GM18517 (cell line): ENCODE measurements around the gene MCEE.
"Not testable (repeated sequence)": the region's sequence is repeated elsewhere in the genome, so short reads cannot be mapped to it uniquely, and the experiment has no call there.

Source experiments
- ATAC-seq: cut with Tn5 transposase; IDR thresholded peaks from one replicate; pipeline ENCODE4 v1.9.1; 2021; ENCODE audit warnings: mild to moderate bottlenecking, moderate library complexity; ENCODE audit not compliant: unreplicated experiment

MCEE gene

GRCh38 chr2:71129114-71129901 lies 721 bp downstream of the MCEE start:
- peak; percentile 3 for ATAC-seq

- ATAC-seq: no peak
Measured at GRCh38 chr2:71126957-71127356, 3.1 kb downstream of the MCEE start.

GRCh38 chr2:71125506-71126294 lies 4.3 kb downstream of the MCEE start:
- no peak for ATAC-seq

GRCh38 chr2:71122387-71123298 lies 7.4 kb downstream of the MCEE start:
- ATAC-seq: no peak

- ATAC-seq: no peak
Measured at GRCh38 chr2:71121479-71121878, 8.6 kb downstream of the MCEE start.

GRCh38 chr2:71120195-71120594 lies 9.8 kb downstream of the MCEE start:
- no peak for ATAC-seq

- no peak for ATAC-seq
Measured at GRCh38 chr2:71117063-71117462, 13.0 kb downstream of the MCEE start.

GRCh38 chr2:71113843-71114242 lies 16.2 kb downstream of the MCEE start:
- no peak for ATAC-seq

GRCh38 chr2:71108091-71108490 lies 21.9 kb downstream of the MCEE start:
- no peak for ATAC-seq

- ATAC-seq: not testable (repeated sequence)
Measured at GRCh38 chr2:71106463-71106862, 23.6 kb downstream of the MCEE start.

GRCh38 chr2:71103809-71104208 lies 26.2 kb downstream of the MCEE start:
- no peak for ATAC-seq

- no peak for ATAC-seq
Measured at GRCh38 chr2:71102981-71103681, 26.9 kb downstream of the MCEE start.

GRCh38 chr2:71101656-71102055 lies 28.4 kb downstream of the MCEE start:
- ATAC-seq: no peak

- ATAC-seq: no peak
Measured at GRCh38 chr2:71100195-71100964, 29.6 kb downstream of the MCEE start.

- ATAC-seq: not testable (repeated sequence)
Measured at GRCh38 chr2:71092491-71093260, 37.4 kb downstream of the MCEE start.

- not testable (repeated sequence) for ATAC-seq
Measured at GRCh38 chr2:71091808-71092207, 38.2 kb downstream of the MCEE start.

GRCh38 chr2:71089475-71089874 lies 40.6 kb downstream of the MCEE start:
- ATAC-seq: not testable (repeated sequence)

- ATAC-seq: not testable (repeated sequence)
Measured at GRCh38 chr2:71085325-71086003, 44.6 kb downstream of the MCEE start.
